Measurements from ENCODE around the gene REV3L.

DNA sequence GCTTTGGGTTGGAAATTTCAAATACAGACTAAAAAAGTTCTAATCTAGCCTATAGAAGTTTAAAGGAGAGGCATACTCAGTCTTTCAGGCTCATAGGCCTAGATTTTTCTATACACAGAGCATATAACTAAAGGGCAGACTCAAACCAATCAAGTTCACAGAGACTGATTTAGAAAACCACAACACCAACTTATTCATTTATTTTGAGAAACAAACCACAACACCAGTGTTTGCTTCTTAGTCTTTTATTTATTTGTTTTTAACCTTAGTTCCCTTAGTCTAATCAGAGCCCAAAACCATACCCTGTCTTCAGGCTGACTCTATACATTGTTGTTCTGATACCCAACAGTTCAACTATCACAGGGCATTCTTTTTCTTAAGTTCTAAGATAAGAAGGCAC lies 103.7 kb downstream of the REV3L start:
- TF ChIP-seq, protein P1, sequence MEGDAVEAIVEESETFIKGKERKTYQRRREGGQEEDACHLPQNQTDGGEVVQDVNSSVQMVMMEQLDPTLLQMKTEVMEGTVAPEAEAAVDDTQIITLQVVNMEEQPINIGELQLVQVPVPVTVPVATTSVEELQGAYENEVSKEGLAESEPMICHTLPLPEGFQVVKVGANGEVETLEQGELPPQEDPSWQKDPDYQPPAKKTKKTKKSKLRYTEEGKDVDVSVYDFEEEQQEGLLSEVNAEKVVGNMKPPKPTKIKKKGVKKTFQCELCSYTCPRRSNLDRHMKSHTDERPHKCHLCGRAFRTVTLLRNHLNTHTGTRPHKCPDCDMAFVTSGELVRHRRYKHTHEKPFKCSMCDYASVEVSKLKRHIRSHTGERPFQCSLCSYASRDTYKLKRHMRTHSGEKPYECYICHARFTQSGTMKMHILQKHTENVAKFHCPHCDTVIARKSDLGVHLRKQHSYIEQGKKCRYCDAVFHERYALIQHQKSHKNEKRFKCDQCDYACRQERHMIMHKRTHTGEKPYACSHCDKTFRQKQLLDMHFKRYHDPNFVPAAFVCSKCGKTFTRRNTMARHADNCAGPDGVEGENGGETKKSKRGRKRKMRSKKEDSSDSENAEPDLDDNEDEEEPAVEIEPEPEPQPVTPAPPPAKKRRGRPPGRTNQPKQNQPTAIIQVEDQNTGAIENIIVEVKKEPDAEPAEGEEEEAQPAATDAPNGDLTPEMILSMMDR (IDR thresholded peaks at IDR 0.05; ENCODE audit: low read depth, low read length): no peak
- TF ChIP-seq EZH2phosphoT487 (IDR thresholded peaks at IDR 0.05; ENCODE audit: low read depth): no peak

Data from OCI-LY3 (cell line).